Cortex of kidney (tissue), 1 donor: ENCODE data around the gene ICAM4.

Experiments used
- DNase-seq: peaks from one replicate; lab custom pipeline; 2025; lab: John Stamatoyannopoulos, UW

ICAM4 gene

GRCh38 chr19:10291554-10292205, 4.9 kb downstream of the ICAM4 start:
- no peak for DNase-seq

GRCh38 chr19:10292206-10292788, 5.5 kb downstream of the ICAM4 start:
- no peak for DNase-seq

GRCh38 chr19:10292789-10293636, 6.3 kb downstream of the ICAM4 start:
- DNase-seq, result no peak

- DNase-seq, result no peak
These were observed 7.0 kb downstream of the ICAM4 start for GRCh38 chr19:10293637-10294367.

GRCh38 chr19:10294368-10294697, 7.6 kb downstream of the ICAM4 start:
- DNase-seq, result no peak

- no peak for DNase-seq
These were observed 8.6 kb downstream of the ICAM4 start for GRCh38 chr19:10295305-10295846.

- no peak for DNase-seq
These were observed 9.3 kb downstream of the ICAM4 start for GRCh38 chr19:10295847-10296591.

- DNase-seq, result no peak
These were observed 13.0 kb downstream of the ICAM4 start for GRCh38 chr19:10299545-10300458.

GRCh38 chr19:10305139-10305806, 18.5 kb downstream of the ICAM4 start:
- DNase-seq, result no peak

- DNase-seq, result no peak
These were observed 19.6 kb downstream of the ICAM4 start for GRCh38 chr19:10306327-10306726.

- DNase-seq, result no peak
These were observed 22.7 kb downstream of the ICAM4 start, which contains the start of gene ZGLP1 for GRCh38 chr19:10309423-10309822. Gene ZGLP1, minus strand, starts transcription at chr19:10309815.

GRCh38 chr19:10315335-10316214, 28.8 kb downstream of the ICAM4 start, which contains the start of gene FDX2:
Gene FDX2, minus strand, starts transcription at chr19:10316015. Its CDS starts 19 bp downstream, at chr19:10315996.
- no peak for DNase-seq

- DNase-seq, result no peak
These were observed 29.7 kb downstream of the ICAM4 start for GRCh38 chr19:10316229-10317044.

GRCh38 chr19:10317045-10317856, 30.5 kb downstream of the ICAM4 start:
- DNase-seq, result no peak

- no peak for DNase-seq
These were observed 31.2 kb downstream of the ICAM4 start for GRCh38 chr19:10317857-10318462.
